ENCODE measurements around the gene CDH23. TPM values are rescaled to one million over a fixed set of nuclear protein-coding genes. Genes with fewer than 3 reads are reported as not detected.

CDH23 gene
- total RNA-seq, 4 donors from 2014 or later, result 0.72 to 4.1 (median 2.2) TPM

GRCh38 chr10:71842856-71843686 lies 446.4 kb downstream of the CDH23 start:
- TF ChIP-seq POLR2AphosphoS5 (IDR thresholded peaks at IDR 0.05) (no peak), EP300 (IDR thresholded peaks at IDR 0.05) (no peak), POLR2A (IDR thresholded peaks at IDR 0.05) (no peak)
- TF ChIP-seq, protein P1, sequence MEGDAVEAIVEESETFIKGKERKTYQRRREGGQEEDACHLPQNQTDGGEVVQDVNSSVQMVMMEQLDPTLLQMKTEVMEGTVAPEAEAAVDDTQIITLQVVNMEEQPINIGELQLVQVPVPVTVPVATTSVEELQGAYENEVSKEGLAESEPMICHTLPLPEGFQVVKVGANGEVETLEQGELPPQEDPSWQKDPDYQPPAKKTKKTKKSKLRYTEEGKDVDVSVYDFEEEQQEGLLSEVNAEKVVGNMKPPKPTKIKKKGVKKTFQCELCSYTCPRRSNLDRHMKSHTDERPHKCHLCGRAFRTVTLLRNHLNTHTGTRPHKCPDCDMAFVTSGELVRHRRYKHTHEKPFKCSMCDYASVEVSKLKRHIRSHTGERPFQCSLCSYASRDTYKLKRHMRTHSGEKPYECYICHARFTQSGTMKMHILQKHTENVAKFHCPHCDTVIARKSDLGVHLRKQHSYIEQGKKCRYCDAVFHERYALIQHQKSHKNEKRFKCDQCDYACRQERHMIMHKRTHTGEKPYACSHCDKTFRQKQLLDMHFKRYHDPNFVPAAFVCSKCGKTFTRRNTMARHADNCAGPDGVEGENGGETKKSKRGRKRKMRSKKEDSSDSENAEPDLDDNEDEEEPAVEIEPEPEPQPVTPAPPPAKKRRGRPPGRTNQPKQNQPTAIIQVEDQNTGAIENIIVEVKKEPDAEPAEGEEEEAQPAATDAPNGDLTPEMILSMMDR (IDR thresholded peaks at IDR 0.05), result no peak
- H3K27me3 ChIP-seq, result no peaks in the 10 kb centered on the region
- no peaks in the 10 kb centered on the region for H3K36me3 ChIP-seq
- peaks cover 87% of the 10 kb centered on the region for H3K4me1 ChIP-seq
- 65% methylated on average over 14 of the region's 14 CpGs for WGBS
- H3K4me3 ChIP-seq, result no peak overlapping the region
- no peak for DNase-seq (ENCODE audit: low spot score in 2 of 2)
- no peaks in the 10 kb centered on the region for H3K9me3 ChIP-seq
- no peak overlapping the region for H3K27ac ChIP-seq

DNA sequence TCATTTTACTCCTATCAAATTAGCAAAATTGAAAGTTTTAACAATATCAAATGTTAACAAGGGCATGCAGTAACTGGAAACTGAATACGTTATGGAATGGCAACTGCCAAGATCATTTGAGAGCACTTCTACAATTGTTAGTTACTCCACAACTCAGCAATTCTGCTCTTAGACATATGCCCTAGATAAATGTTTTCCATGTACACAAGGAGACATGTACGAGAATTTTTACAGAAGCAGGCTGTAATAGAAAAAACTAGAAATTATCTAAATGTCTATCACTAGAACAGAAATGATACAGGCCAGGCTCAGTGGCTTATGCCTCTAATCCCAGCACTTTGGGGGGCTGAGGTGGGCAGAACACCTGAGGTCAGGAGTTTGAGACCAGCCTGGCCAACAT lies 447.4 kb downstream of the CDH23 start:
- H3K27ac ChIP-seq, result peak overlapping the region; percentile 5
- TF ChIP-seq, protein P1 (IDR thresholded peaks at IDR 0.05), result no peak
- TF ChIP-seq POLR2AphosphoS5 (IDR thresholded peaks at IDR 0.05), result no peak
- TF ChIP-seq POLR2A (IDR thresholded peaks at IDR 0.05), result no peak
- no peak for TF ChIP-seq EP300 (IDR thresholded peaks at IDR 0.05)
- H3K4me3 ChIP-seq, result no peak overlapping the region
- no peaks in the 10 kb centered on the region for H3K9me3 ChIP-seq
- no peaks in the 10 kb centered on the region for H3K36me3 ChIP-seq
- H3K27me3 ChIP-seq, result no peaks in the 10 kb centered on the region
- H3K4me1 ChIP-seq, result peaks cover 87% of the 10 kb centered on the region
- WGBS, result 38% methylated on average over 2 of the region's 2 CpGs
- DNase-seq (ENCODE audit: low spot score in 2 of 2), result no peak

- TF ChIP-seq EP300 (IDR thresholded peaks at IDR 0.05) (no peak), POLR2A (IDR thresholded peaks at IDR 0.05) (no peak), POLR2AphosphoS5 (IDR thresholded peaks at IDR 0.05) (no peak)
- TF ChIP-seq, protein P1 (IDR thresholded peaks at IDR 0.05), result no peak
- 75% methylated on average over 2 of the region's 2 CpGs for WGBS
- no peak for DNase-seq (ENCODE audit: low spot score in 2 of 2)
- H3K27ac ChIP-seq, result no peak overlapping the region
- H3K27me3 ChIP-seq, result no peaks in the 10 kb centered on the region
- H3K36me3 ChIP-seq, result no peaks in the 10 kb centered on the region
- no peak overlapping the region for H3K4me3 ChIP-seq
- H3K9me3 ChIP-seq, result no peaks in the 10 kb centered on the region
- peaks cover 87% of the 10 kb centered on the region for H3K4me1 ChIP-seq
Measured at GRCh38 chr10:71844695-71845094, 448.0 kb downstream of the CDH23 start.

DNA sequence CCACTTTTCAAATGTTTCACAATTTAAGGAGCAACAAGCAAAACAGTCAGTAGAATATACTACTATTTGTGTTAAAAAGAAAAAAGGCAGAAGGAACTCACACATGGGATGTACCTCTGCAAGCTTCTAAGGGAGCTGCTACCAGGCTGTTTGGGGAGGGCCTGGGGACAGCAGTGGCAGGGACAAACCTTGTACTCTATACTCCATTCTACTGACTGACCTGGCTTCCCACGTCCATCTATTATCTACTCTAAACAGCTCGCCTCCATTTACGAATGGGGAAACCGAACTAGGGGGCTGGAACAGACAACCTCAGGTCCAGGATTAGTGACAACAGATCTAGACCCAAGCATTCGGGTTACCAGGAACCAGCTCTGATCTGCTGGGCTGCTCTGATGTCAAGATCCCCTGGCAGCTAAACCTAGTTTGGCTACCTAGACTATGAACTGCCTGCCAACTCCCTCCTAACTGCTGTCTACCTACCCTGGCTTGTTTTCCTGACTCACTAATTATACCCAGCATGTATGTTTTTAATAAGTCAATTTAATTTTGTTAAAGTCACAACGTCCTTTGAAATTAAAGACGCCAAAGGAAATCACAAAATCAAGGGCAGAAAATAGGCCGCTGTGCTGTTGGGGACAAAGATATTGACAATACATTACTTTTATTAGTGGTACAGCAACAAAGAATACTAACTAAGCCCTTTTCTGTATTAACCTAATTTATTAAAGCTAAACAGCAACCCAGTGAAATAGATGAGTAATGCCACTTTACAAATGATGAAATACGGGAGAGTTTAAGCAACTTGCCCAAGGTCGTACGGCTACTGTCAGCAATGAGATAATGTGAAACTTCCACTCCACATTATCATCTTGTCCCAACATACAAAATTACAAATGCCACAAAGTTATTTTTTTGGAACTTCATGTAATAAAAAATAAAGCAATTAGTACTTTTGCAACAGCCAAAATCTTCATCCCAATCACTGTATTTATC lies 449.0 kb downstream of the CDH23 start:
- no peaks in the 10 kb centered on the region for H3K27me3 ChIP-seq
- H3K27ac ChIP-seq, result peak overlapping the region; percentile 48
- no peaks in the 10 kb centered on the region for H3K36me3 ChIP-seq
- peak in 1 of 2 donors; percentile 43 for DNase-seq (ENCODE audit: low spot score in 2 of 2)
- no peaks in the 10 kb centered on the region for H3K9me3 ChIP-seq
- TF ChIP-seq EP300 (IDR thresholded peaks at IDR 0.05) (no peak), POLR2AphosphoS5 (IDR thresholded peaks at IDR 0.05) (no peak), POLR2A (IDR thresholded peaks at IDR 0.05) (no peak)
- TF ChIP-seq, protein P1 (IDR thresholded peaks at IDR 0.05), result no peak
- whole genome bisulfite sequencing, result 54% methylated on average over 11 of the region's 11 CpGs
- peaks cover 83% of the 10 kb centered on the region for H3K4me1 ChIP-seq
- no peak overlapping the region for H3K4me3 ChIP-seq

All from suprapubic skin (tissue), 4 donors.